Prostate gland (tissue), 2 donors: ENCODE data around the gene AMBP.

Source experiments
- POLR2A ChIP-seq: fragments of 450-650 bp; IDR thresholded peaks from one replicate; pipeline ENCODE4 v1.6.1; 2016; ENCODE audit warnings: antibody characterized with exemption, mild to moderate bottlenecking
- POLR2AphosphoS5 ChIP-seq: sonication (generic); formaldehyde crosslinking; IDR thresholded peaks from one replicate; pipeline ENCODE4 v1.6.1; 2017; ENCODE audit warnings: antibody characterized with exemption
- TF ChIP-seq, protein P1 (sequence below), 4 experiments: fragments of 200-600 bp in 2 of 4; fragments of 450-650 bp in 2 of 4; sonication (generic) in 2 of 4; IDR thresholded peaks; 1 replicate in 3 of 4; 2 replicates in 1 of 4; pipeline ENCODE4 v1.5.1; 2016 to 2019; ENCODE audit warnings: antibody characterized with exemption in 4 of 4, mild to moderate bottlenecking in 2 of 4, moderate library complexity in 2 of 4

DNA sequence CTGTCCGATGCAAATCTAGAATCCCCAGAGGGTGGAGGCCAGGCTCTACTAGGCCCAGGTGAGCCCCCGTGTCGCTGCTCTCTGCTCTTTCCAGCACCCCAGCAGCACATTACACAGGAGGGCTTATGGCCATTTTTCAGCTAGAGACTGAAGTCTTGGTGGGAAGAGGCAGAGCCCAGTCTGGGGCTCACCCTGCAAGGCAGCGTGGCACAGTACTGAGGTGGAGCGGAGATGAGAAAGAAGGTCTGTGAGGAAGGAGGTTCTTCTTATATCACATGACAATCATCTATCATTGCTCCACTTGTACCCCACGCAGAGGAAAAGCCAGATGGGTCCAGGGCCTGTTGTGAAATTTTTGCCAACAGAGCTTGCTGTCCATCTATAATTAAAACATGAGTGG, 31.0 kb upstream of the AMBP start:
- TF ChIP-seq, protein P1, sequence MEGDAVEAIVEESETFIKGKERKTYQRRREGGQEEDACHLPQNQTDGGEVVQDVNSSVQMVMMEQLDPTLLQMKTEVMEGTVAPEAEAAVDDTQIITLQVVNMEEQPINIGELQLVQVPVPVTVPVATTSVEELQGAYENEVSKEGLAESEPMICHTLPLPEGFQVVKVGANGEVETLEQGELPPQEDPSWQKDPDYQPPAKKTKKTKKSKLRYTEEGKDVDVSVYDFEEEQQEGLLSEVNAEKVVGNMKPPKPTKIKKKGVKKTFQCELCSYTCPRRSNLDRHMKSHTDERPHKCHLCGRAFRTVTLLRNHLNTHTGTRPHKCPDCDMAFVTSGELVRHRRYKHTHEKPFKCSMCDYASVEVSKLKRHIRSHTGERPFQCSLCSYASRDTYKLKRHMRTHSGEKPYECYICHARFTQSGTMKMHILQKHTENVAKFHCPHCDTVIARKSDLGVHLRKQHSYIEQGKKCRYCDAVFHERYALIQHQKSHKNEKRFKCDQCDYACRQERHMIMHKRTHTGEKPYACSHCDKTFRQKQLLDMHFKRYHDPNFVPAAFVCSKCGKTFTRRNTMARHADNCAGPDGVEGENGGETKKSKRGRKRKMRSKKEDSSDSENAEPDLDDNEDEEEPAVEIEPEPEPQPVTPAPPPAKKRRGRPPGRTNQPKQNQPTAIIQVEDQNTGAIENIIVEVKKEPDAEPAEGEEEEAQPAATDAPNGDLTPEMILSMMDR (IDR thresholded peaks at IDR 0.05) = no peak
- TF ChIP-seq POLR2A = no peak
- no peak for TF ChIP-seq POLR2AphosphoS5
